Activated naive CD8-positive, alpha-beta T cell (primary cell): ENCODE results near the gene ARSK.

Experiments used
- H3K27ac Mint-ChIP-seq: one replicate; pipeline ENCODE4 v1.8.0; 2021; ENCODE audit warnings: mixed read lengths
- H3K27me3 Mint-ChIP-seq: one replicate; pipeline ENCODE4 v1.8.0; 2021; ENCODE audit warnings: mixed read lengths
- H3K36me3 Mint-ChIP-seq: one replicate; pipeline ENCODE4 v1.8.0; 2021; ENCODE audit warnings: mixed read lengths
- H3K4me1 Mint-ChIP-seq: one replicate; pipeline ENCODE4 v1.8.0; 2021; ENCODE audit warnings: low read depth, mixed read lengths
- H3K4me3 Mint-ChIP-seq: one replicate; pipeline ENCODE4 v1.8.0; 2021; ENCODE audit warnings: mild to moderate bottlenecking, mixed read lengths
- H3K9me3 Mint-ChIP-seq: one replicate; pipeline ENCODE4 v1.8.0; 2021; ENCODE audit warnings: low read depth, mixed read lengths

Gene ARSK

DNA sequence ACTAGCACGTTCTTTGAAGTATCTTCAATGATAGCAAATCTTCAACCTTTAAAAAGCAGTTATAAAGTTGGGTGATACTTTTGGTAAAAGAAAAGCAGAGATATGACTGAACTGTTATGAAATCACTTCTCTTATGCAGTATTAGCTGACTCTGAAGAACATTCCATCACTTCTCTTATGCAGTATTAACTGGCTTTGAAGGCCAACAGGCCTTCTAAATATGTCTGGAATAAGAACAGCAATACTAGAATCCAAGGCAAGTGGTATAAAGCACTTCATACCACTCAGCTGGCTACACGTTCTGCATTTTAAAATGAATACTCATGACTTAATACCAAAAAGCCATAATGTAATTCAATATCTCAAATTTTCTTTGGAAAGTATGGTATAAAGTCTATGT lies 17.4 kb upstream of the ARSK start:
- no peaks in the 10 kb centered on the region for H3K27me3 Mint-ChIP-seq

DNA sequence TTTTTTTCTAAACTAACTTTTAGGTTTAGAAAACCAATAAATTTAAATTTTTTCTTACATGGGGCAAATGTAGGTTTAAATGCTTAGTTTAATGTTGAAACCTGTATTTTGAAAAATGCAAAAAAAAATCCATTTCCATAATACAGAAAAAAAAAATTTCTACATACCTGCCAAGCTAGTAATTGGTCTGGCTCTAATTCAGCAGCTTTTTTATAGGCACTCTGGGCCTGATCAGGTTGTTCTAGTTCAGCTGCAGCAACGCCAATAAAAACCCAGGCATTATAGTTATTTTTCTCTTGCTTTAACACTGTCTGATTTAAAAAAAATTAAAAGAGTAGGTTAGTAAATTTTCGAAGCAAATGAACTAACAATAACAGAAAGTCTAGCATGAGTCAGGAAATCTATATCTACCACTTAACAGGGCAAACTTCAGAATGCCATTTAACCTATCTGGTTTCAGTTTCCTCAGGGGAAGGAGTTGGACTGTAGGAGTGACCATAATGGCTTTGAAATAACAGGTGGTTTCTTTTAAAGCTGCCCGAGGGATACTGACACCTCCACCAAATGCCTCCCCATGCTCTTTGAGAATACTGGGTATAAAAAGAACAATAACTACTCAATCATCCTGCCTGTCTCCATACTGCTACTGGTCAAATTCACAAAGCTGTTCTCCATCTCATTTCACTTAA lies 11.7 kb upstream of the ARSK start:
- Mint-ChIP-seq H3K36me3 (peaks cover 14% of the 10 kb centered on the region), H3K27ac (peak overlapping the region; percentile 25), H3K27me3 (no peaks in the 10 kb centered on the region), H3K9me3 (no peaks in the 10 kb centered on the region), H3K4me1 (peaks cover 18% of the 10 kb centered on the region), H3K4me3 (no peak overlapping the region)

More for the DNA sequence above, 17.4 kb upstream of the ARSK start:
- H3K27ac Mint-ChIP-seq = no peak overlapping the region
- peaks cover 28% of the 10 kb centered on the region for H3K36me3 Mint-ChIP-seq
- no peak overlapping the region for H3K4me3 Mint-ChIP-seq
- H3K4me1 Mint-ChIP-seq = peaks cover 9% of the 10 kb centered on the region
- no peaks in the 10 kb centered on the region for H3K9me3 Mint-ChIP-seq

DNA sequence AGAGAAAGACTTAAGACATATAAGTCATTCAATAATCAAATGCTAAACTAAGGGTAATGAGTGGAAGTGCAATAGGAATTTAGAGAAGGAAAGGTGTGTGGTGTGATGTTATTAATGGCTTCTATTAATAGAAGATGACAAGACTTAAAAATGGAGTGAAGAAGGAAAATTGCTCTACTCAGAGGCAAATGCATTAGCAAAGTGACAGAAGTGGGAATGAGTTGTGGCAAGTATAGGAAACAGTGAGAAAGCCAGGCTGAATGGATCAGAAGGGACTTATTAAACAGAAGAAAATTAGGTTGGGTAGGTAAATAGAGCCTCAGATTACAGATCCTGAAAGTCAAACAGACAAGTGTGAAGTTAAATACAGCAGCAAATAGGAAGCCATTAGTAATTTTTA lies 5.9 kb upstream of the ARSK start:
- Mint-ChIP-seq H3K4me1 (peaks cover 43% of the 10 kb centered on the region), H3K9me3 (no peaks in the 10 kb centered on the region), H3K4me3 (no peak overlapping the region), H3K27ac (no peak overlapping the region), H3K27me3 (no peaks in the 10 kb centered on the region), H3K36me3 (peaks cover 17% of the 10 kb centered on the region)

DNA sequence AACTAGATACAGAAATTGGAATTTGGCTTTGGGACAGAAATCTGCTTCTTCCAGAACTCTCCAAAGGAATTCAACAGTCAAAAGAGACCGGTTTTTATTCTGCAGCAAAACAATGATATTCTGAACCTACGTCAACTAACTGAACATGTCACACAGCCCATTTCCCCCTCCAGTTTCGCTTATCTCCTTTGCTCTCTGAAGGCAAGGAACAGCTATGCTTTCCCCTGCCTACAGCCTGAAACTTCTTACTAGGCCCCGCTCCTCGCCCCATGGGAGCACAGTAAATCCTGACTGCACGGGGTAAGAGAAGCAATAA lies 612 bp upstream of the ARSK start:
- Mint-ChIP-seq H3K4me1 (peaks cover 47% of the 10 kb centered on the region), H3K4me3 (peak overlapping the region; percentile 96), H3K36me3 (peaks cover 9% of the 10 kb centered on the region), H3K9me3 (no peaks in the 10 kb centered on the region), H3K27ac (peak overlapping the region; percentile 98), H3K27me3 (no peaks in the 10 kb centered on the region)

DNA sequence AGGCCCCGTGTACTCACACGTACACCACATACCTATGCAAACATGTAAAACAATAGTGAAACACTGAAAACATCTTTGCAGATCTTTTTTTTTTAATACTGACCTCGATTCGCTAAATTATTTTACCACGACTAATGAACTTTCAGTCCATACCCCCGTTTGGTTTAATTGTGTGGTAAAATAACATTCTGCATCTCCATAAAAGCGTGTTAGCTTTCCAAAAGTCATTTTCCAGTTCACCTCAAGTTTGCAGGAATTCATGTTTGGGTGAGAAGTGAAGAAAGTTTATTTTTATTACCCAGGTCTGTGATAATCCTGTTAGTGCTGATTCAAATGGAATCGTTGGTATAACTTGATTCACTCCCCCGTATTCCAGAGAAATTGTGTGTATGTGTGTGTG lies 652 bp downstream of the ARSK start:
- Mint-ChIP-seq H3K27ac (peak overlapping the region; percentile 98), H3K4me3 (peak overlapping the region; percentile 96), H3K36me3 (peaks cover 6% of the 10 kb centered on the region), H3K27me3 (no peaks in the 10 kb centered on the region), H3K9me3 (no peaks in the 10 kb centered on the region), H3K4me1 (peaks cover 43% of the 10 kb centered on the region)

DNA sequence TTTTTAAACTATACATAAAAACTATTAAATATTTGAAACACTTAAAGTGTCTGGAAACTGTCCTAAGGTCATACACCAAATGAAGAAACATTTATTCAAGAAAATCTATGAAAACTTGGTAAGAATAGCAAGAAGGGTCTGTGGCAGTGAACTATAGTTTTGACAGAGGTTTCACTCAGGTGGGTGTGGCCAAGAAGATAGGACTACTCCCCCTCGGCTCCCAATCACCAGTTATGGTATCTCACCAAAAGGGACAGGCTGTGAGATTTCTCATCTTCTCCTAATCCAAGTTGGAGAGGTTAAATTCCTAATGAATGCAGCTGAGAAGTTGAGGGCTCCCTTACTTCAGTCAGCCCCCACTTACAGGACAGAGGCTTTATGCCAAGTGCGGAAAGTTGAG lies 2.9 kb downstream of the ARSK start:
- no peak overlapping the region for H3K4me3 Mint-ChIP-seq
- no peak overlapping the region for H3K27ac Mint-ChIP-seq

DNA sequence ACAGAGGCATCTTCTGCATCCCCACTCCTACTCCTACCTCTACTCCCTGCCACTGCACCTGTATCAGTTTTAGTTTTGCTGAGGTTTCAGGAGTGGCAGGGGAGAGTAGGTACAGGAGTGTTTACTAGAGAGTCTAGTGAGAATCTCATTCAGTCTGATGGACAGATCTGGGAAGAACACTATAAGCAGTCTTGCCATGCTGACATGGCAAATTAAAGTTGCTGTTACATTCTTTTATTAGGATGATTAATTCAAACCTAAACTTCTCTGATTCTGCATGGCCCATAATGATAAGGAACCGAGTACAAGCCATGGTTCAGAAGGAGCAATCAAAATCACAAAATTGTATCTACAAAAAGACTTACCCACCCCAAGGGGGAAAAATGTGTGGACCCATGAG lies 7.4 kb downstream of the ARSK start:
- no peaks in the 10 kb centered on the region for H3K9me3 Mint-ChIP-seq
- H3K27me3 Mint-ChIP-seq = no peaks in the 10 kb centered on the region
- H3K4me1 Mint-ChIP-seq = no peaks in the 10 kb centered on the region
- H3K27ac Mint-ChIP-seq = no peak overlapping the region
- H3K4me3 Mint-ChIP-seq = no peak overlapping the region
- H3K36me3 Mint-ChIP-seq = peaks cover 6% of the 10 kb centered on the region

More for the DNA sequence above, 2.9 kb downstream of the ARSK start:
- Mint-ChIP-seq H3K27me3 (no peaks in the 10 kb centered on the region), H3K9me3 (no peaks in the 10 kb centered on the region), H3K4me1 (peaks cover 26% of the 10 kb centered on the region), H3K36me3 (no peaks in the 10 kb centered on the region)

DNA sequence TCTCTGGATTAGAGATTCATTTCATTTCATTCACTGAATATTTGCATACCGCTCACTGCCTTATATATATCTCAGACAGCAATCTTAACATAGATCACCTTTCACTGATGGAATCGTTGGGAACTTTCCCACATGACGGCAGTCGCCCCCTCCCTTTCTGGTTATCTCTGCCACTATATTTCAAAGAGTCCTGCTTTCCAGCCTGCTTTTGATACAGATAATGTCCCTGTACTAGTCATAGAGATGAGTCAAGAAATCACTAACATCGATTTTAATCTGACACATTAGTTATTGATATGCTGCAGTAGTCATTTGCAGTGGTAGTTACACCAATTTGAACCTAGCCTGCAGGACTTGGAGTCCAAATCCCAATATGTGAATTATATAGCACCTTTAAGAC lies 8.5 kb downstream of the ARSK start:
- Mint-ChIP-seq H3K9me3 (no peaks in the 10 kb centered on the region), H3K36me3 (peaks cover 15% of the 10 kb centered on the region), H3K27me3 (no peaks in the 10 kb centered on the region), H3K27ac (no peak overlapping the region), H3K4me3 (no peak overlapping the region), H3K4me1 (no peaks in the 10 kb centered on the region)

DNA sequence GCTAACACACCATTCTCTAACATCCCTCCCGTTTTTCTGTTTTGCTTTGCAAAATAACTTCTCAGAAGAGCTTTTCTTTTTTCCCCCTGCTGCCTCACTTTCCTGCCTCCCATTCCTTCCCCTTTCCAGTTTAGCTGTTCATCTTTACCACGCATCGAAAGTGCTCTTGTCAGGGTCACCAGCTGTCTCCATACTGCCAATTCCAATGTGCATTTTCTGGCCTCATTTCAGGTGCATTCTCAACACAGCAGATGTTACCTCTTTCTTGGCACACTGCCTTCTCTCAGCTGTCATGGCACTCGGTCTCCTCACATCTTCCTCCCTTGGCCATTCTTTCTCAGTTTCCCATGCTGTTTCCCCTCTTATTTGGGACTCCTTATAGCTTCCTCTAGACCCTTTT lies 9.5 kb downstream of the ARSK start:
- H3K9me3 Mint-ChIP-seq = no peaks in the 10 kb centered on the region
- H3K27ac Mint-ChIP-seq = no peak overlapping the region
- peaks cover 19% of the 10 kb centered on the region for H3K36me3 Mint-ChIP-seq
- H3K27me3 Mint-ChIP-seq = no peaks in the 10 kb centered on the region
- H3K4me3 Mint-ChIP-seq = no peak overlapping the region
- H3K4me1 Mint-ChIP-seq = no peaks in the 10 kb centered on the region

DNA sequence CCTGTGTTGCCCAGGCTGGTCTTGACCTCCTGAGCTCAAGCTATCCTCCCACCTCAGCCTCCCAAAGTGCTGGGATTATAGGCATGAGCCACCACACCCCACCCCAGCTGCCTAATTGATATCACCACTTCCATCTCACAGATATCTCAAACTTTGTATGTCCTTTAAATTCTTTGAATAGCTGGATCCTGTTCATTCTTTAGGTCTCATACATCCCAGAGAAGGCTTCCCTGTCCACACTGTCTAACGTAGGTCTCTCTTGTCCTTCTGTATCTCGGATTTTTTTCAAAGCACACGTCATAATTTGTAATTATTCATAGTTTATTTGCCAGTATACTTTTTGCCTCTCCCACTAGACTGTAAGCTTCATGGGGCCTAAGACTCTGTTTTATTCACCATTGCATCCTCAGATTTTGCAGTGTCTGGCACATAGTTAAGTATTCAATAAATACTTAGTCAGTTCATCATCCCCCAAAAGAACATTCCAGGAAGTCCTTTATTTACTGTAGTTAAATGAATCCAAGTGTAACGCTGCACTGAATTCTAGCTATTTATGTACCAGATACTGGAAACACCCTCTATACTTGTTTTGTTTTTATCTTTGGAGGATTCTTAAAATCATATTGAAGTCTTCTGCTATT lies 10.5 kb downstream of the ARSK start:
- Mint-ChIP-seq H3K27ac (no peak overlapping the region), H3K27me3 (no peaks in the 10 kb centered on the region)

DNA sequence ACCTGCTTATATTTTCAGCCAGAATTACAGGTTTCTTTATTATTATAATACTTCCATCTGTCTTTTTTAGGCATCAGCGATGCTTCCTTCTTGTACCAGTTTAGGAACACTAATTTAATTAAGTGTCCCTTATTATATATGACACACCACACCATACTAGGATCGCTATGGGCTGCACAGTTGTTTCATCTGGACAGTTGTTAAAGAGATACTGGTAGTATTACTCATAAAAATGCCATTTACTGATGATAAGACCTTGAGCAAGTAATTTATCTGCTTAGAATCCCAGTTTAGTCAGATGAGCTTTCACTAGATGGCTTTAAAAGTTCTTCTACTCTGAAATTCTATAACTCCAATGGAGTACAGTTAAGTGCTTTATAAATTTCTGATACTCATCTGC lies 17.1 kb downstream of the ARSK start:
- Mint-ChIP-seq H3K27ac (no peak overlapping the region), H3K9me3 (no peaks in the 10 kb centered on the region), H3K36me3 (peaks cover 43% of the 10 kb centered on the region)

More for the DNA sequence above, 10.5 kb downstream of the ARSK start:
- Mint-ChIP-seq H3K36me3 (peaks cover 25% of the 10 kb centered on the region), H3K4me1 (no peaks in the 10 kb centered on the region), H3K4me3 (no peak overlapping the region), H3K9me3 (no peaks in the 10 kb centered on the region)

DNA sequence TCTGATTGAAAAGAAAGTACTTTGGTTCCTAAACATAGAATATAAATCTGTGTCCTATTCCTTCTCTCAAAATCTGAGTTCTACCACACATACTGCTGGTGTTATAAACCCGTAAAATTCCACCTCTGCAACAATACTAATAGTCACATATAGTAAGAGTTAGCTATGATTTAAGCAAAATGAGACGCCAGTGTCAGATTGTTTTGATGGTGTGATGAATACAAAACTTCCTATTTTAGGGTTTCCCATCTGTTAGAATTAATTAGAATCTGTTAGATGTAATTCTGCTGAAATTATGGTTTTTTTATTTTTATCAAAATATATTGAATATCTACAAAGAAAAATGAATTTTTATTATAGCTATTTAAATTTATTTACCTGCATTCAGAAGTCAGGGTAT lies 26.7 kb downstream of the ARSK start:
- H3K4me1 Mint-ChIP-seq = no peaks in the 10 kb centered on the region
- H3K27me3 Mint-ChIP-seq = no peaks in the 10 kb centered on the region
- H3K36me3 Mint-ChIP-seq = peaks cover 8% of the 10 kb centered on the region
- no peak overlapping the region for H3K4me3 Mint-ChIP-seq
- H3K9me3 Mint-ChIP-seq = no peaks in the 10 kb centered on the region
- no peak overlapping the region for H3K27ac Mint-ChIP-seq

More for the DNA sequence above, 17.1 kb downstream of the ARSK start:
- H3K4me1 Mint-ChIP-seq = no peaks in the 10 kb centered on the region
- no peaks in the 10 kb centered on the region for H3K27me3 Mint-ChIP-seq
- no peak overlapping the region for H3K4me3 Mint-ChIP-seq

DNA sequence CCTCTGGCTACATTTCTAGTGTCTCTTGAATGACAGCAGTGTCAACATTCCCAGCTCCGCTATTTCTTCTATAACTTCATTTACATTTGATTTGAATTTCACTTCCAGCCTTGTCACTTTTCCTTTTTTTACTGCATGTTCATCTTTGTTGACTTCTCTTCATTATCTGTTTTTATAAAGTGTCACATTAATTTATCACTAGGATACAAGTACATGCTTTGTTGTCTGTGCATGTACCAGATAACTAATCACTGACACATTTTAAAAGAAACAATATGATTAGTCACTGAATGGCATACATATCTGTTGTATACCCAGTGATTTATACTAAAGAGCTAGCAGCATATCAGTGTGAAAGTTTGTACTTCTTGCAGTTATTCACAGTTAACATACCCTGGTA lies 29.1 kb downstream of the ARSK start:
- Mint-ChIP-seq H3K9me3 (no peaks in the 10 kb centered on the region), H3K27ac (no peak overlapping the region), H3K4me3 (no peak overlapping the region), H3K4me1 (no peaks in the 10 kb centered on the region), H3K27me3 (no peaks in the 10 kb centered on the region), H3K36me3 (peaks cover 10% of the 10 kb centered on the region)

DNA sequence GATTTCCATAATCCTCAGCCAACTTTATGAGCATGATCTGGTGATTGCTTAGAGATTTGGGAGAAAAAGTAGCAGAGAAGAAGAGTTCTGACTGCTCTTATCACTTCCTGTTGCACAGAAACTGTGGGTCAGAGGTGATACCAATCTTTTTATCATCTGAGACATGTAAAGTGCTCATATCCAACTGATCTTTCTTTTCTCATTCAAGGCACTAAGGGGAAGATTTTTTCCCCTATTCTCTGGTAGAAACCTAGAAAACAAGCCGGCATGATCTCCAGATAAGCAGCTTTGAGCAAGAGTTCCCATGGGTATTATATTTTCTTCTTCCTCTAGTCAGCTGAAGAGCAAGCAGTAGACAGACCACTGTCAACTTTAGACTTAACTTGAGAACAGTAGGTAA lies 36.0 kb downstream of the ARSK start:
- Mint-ChIP-seq H3K4me3 (no peak overlapping the region), H3K4me1 (peaks cover 22% of the 10 kb centered on the region), H3K27me3 (no peaks in the 10 kb centered on the region), H3K36me3 (peaks cover 11% of the 10 kb centered on the region), H3K9me3 (no peaks in the 10 kb centered on the region), H3K27ac (peak overlapping the region; percentile 59)

DNA sequence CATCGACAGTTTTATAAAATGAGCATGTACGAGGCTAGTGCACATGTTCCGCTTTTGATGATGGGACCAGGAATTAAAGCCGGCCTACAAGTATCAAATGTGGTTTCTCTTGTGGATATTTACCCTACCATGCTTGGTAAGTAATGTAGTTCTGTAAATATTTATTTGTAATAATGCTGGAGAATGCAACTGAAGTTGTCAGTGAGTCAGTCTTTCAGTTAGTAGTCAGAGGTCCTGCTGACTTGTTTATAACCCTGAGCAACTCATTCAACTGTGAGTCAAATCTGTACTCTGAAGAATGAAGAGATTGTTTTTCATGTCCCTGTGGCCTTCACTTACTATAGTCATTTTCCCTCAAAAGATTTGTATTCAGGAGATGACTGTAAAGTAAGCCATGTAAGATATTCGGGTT lies 36.6 kb downstream of the ARSK start:
- peak overlapping the region; percentile 22 for H3K27ac Mint-ChIP-seq
- H3K4me1 Mint-ChIP-seq = peaks cover 22% of the 10 kb centered on the region
- no peak overlapping the region for H3K4me3 Mint-ChIP-seq

More for the DNA sequence above, 36.6 kb downstream of the ARSK start:
- peaks cover 11% of the 10 kb centered on the region for H3K36me3 Mint-ChIP-seq
- H3K9me3 Mint-ChIP-seq = no peaks in the 10 kb centered on the region
- H3K27me3 Mint-ChIP-seq = no peaks in the 10 kb centered on the region
